Left ventricle myocardium inferior (tissue), 1 donor: Measurements from ENCODE around the gene CDH12. TPM values are rescaled to one million over a fixed set of nuclear protein-coding genes. Genes with fewer than 3 reads are reported as not detected.

Source experiments
- DNase-seq: peaks from one replicate; pipeline ENCODE4 v3.0.0-alpha.2; 2020
- H3K27ac ChIP-seq: fragments of 200-600 bp; replicated peaks from 2 replicates; pipeline ENCODE4 v1.8.0; 2021
- H3K27me3 ChIP-seq: fragments of 200-600 bp; 2 replicates; pipeline ENCODE4 v1.8.0; 2021; ENCODE audit warnings: low read depth
- H3K36me3 ChIP-seq: fragments of 200-600 bp; 2 replicates; pipeline ENCODE4 v1.8.0; 2021
- H3K4me1 ChIP-seq: fragments of 200-600 bp; 2 replicates; pipeline ENCODE4 v1.8.0; 2021
- H3K4me3 ChIP-seq: fragments of 200-600 bp; 2 replicates; pipeline ENCODE4 v1.8.0; 2021; ENCODE audit warnings: mild to moderate bottlenecking, moderate library complexity
- H3K9me3 ChIP-seq: fragments of 200-600 bp; replicated peaks from 2 replicates; pipeline ENCODE4 v1.8.0; 2021
- intact Hi-C: fragments of 100-400 bp; cut with micrococcal nuclease; formaldehyde crosslinking; loops from one replicate; pipeline ENCODE4 v1.11.0; 2022
- total RNA-seq: library from RNA; stranded (reverse); fragmentation: NEBNext Ultra II Directional; extraction: Animal tissue kit (Norgen Biotek cat#: 25700); gene quantifications from one replicate; pipeline ENCODE4 v1.2.1, GENCODE V29; 2021
- TF ChIP-seq, protein P1 (sequence below): fragments of 200-600 bp; IDR thresholded peaks from 2 replicates; pipeline ENCODE4 v1.8.0; 2021; ENCODE audit warnings: antibody characterized with exemption, mild to moderate bottlenecking, borderline replicate concordance
- donor health status: DM: no; HTN: yes; CAD: no; lungs with severe emphysema.

CDH12 gene
- total RNA-seq, 1 donor from 2014 or later = not detected

GRCh38 chr5:22053195-22053594, 799.9 kb downstream of the CDH12 start:
- no peak overlapping the region for H3K4me3 ChIP-seq
- H3K9me3 ChIP-seq = no peaks in the 10 kb centered on the region
- H3K27ac ChIP-seq = no peak overlapping the region
- TF ChIP-seq, protein P1, sequence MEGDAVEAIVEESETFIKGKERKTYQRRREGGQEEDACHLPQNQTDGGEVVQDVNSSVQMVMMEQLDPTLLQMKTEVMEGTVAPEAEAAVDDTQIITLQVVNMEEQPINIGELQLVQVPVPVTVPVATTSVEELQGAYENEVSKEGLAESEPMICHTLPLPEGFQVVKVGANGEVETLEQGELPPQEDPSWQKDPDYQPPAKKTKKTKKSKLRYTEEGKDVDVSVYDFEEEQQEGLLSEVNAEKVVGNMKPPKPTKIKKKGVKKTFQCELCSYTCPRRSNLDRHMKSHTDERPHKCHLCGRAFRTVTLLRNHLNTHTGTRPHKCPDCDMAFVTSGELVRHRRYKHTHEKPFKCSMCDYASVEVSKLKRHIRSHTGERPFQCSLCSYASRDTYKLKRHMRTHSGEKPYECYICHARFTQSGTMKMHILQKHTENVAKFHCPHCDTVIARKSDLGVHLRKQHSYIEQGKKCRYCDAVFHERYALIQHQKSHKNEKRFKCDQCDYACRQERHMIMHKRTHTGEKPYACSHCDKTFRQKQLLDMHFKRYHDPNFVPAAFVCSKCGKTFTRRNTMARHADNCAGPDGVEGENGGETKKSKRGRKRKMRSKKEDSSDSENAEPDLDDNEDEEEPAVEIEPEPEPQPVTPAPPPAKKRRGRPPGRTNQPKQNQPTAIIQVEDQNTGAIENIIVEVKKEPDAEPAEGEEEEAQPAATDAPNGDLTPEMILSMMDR = no peak
- no peak for DNase-seq
- no peaks in the 10 kb centered on the region for H3K4me1 ChIP-seq
- intact Hi-C loops = no loop called here
- H3K27me3 ChIP-seq = no peaks in the 10 kb centered on the region
- no peaks in the 10 kb centered on the region for H3K36me3 ChIP-seq

DNA sequence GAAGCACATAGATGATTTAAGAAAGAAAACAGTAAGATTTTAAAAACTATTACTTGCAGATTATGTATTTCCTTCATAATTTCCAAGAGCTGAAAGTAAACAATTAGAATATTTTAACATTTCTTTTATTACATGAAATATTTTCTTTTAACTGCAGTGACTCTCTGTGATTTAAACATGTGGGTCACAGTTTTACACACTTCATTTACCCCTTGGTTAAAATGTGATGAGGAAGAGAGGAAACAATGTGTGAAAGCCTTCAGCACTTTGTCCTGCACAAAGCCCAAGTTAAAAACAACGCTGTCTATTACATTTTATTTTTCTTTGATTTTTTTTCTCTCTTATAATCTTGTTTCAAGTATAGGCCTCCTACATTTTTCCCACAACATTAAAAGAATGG, 801.3 kb downstream of the CDH12 start:
- TF ChIP-seq, protein P1 = no peak
- DNase-seq = no peak
- H3K36me3 ChIP-seq = no peaks in the 10 kb centered on the region
- H3K4me3 ChIP-seq = no peak overlapping the region
- H3K27me3 ChIP-seq = no peaks in the 10 kb centered on the region
- intact Hi-C loops = no loop called here
- H3K4me1 ChIP-seq = no peaks in the 10 kb centered on the region
- H3K9me3 ChIP-seq = no peaks in the 10 kb centered on the region
- no peak overlapping the region for H3K27ac ChIP-seq

DNA sequence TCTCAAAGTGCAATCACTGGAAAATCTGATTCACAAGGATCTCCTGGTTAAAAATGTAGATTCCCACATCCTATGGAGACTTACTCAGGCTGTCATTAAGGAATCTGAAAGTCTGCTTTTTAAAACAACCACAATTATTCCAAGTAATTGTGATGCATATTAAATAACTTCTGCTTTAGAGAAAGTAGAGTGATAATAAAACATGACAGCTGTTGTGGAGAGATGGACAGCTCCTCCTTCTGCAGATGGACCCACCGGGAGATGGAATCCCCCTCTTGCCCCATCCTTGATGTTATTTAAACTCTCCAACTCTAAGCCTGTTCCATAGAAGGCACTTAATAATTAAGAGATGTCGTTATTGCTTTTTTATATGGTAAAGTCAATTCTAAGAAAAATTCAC, 802.2 kb downstream of the CDH12 start:
- TF ChIP-seq, protein P1 = no peak
- Histone ChIP-seq H3K27ac (no peak overlapping the region), H3K36me3 (no peaks in the 10 kb centered on the region), H3K4me1 (no peaks in the 10 kb centered on the region), H3K9me3 (no peaks in the 10 kb centered on the region), H3K27me3 (no peaks in the 10 kb centered on the region), H3K4me3 (no peak overlapping the region)
- DNase-seq = no peak
- intact Hi-C loops = no loop called here

- DNase-seq = no peak
- H3K9me3 ChIP-seq = peaks cover 7% of the 10 kb centered on the region
- H3K4me1 ChIP-seq = no peaks in the 10 kb centered on the region
- intact Hi-C loops = no loop called here
- H3K27me3 ChIP-seq = no peaks in the 10 kb centered on the region
- TF ChIP-seq, protein P1 = no peak
- H3K27ac ChIP-seq = no peak overlapping the region
- H3K4me3 ChIP-seq = no peak overlapping the region
- no peaks in the 10 kb centered on the region for H3K36me3 ChIP-seq
Measured at GRCh38 chr5:22044229-22044628, 808.9 kb downstream of the CDH12 start.

- no peak for DNase-seq
- intact Hi-C loops = no loop called here
- Histone ChIP-seq H3K27me3 (no peaks in the 10 kb centered on the region), H3K9me3 (peaks cover 18% of the 10 kb centered on the region), H3K36me3 (no peaks in the 10 kb centered on the region), H3K4me1 (no peaks in the 10 kb centered on the region), H3K27ac (no peak overlapping the region), H3K4me3 (no peak overlapping the region)
- TF ChIP-seq, protein P1 = no peak
Measured at GRCh38 chr5:22036061-22036460, 817.1 kb downstream of the CDH12 start.

DNA sequence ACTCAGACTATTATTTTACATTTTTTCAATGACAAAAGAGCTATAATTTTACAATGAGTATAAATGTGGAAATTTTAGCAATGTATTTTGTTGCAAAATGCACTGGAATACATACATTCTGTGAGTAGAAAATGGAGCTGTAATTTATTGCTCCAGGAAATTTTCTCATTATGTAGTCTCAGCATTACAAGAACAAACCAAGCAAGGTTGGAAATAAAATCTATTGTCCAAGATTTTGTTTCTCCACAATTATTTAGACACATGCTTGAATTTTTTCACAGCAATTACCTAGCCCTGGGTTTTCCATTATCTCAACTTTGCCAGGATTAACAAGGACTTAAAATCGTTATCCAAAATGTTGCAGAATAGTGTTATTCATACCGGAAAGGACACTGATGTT, 820.1 kb downstream of the CDH12 start:
- H3K27me3 ChIP-seq = no peaks in the 10 kb centered on the region
- TF ChIP-seq, protein P1 = no peak
- H3K36me3 ChIP-seq = no peaks in the 10 kb centered on the region
- H3K4me1 ChIP-seq = no peaks in the 10 kb centered on the region
- H3K4me3 ChIP-seq = no peak overlapping the region
- H3K27ac ChIP-seq = no peak overlapping the region
- H3K9me3 ChIP-seq = peaks cover 12% of the 10 kb centered on the region
- no peak for DNase-seq
- intact Hi-C loops = no loop called here
